Kidney capillary endothelial cell (primary cell): Measurements from ENCODE around the gene CDH6.

Experiments
- DNase-seq: peaks from one replicate; pipeline ENCODE4 v3.0.0-alpha.2; 2018; ENCODE audit warnings: low spot score

Gene CDH6

GRCh38 chr5:31251032-31251431 is 57.5 kb downstream of the CDH6 start:
- DNase-seq, result no peak

- DNase-seq, result no peak
Measured at GRCh38 chr5:31255041-31255440, 61.6 kb downstream of the CDH6 start.

GRCh38 chr5:31268256-31268655 is 74.8 kb downstream of the CDH6 start:
- no peak for DNase-seq

GRCh38 chr5:31268686-31269085 is 75.2 kb downstream of the CDH6 start:
- DNase-seq, result no peak

- no peak for DNase-seq
Measured at GRCh38 chr5:31269259-31269658, 75.8 kb downstream of the CDH6 start.

- DNase-seq, result peak; percentile 11
Measured at GRCh38 chr5:31270396-31270795, 76.9 kb downstream of the CDH6 start.

- DNase-seq, result no peak
Measured at GRCh38 chr5:31271567-31271966, 78.1 kb downstream of the CDH6 start.

GRCh38 chr5:31273161-31273560 is 79.7 kb downstream of the CDH6 start:
- DNase-seq, result no peak

GRCh38 chr5:31273631-31274378 is 80.3 kb downstream of the CDH6 start:
- no peak for DNase-seq

- DNase-seq, result no peak
Measured at GRCh38 chr5:31280210-31280609, 86.7 kb downstream of the CDH6 start.

- no peak for DNase-seq
Measured at GRCh38 chr5:31283326-31283725, 89.8 kb downstream of the CDH6 start.

GRCh38 chr5:31285025-31285424 is 91.5 kb downstream of the CDH6 start:
- no peak for DNase-seq

- DNase-seq, result no peak
Measured at GRCh38 chr5:31287985-31288384, 94.5 kb downstream of the CDH6 start.

- no peak for DNase-seq
Measured at GRCh38 chr5:31289429-31289828, 95.9 kb downstream of the CDH6 start.

GRCh38 chr5:31291323-31291854 is 97.9 kb downstream of the CDH6 start:
- DNase-seq, result no peak

- no peak for DNase-seq
Measured at GRCh38 chr5:31300501-31300900, 107.0 kb downstream of the CDH6 start.

- no peak for DNase-seq
Measured at GRCh38 chr5:31301833-31302232, 108.3 kb downstream of the CDH6 start.

GRCh38 chr5:31303688-31304087 is 110.2 kb downstream of the CDH6 start:
- DNase-seq, result no peak

GRCh38 chr5:31317665-31318064 is 124.2 kb downstream of the CDH6 start:
- no peak for DNase-seq

- DNase-seq, result no peak
Measured at GRCh38 chr5:31319335-31319734, 125.8 kb downstream of the CDH6 start.

GRCh38 chr5:31322946-31323345 is 129.5 kb downstream of the CDH6 start:
- no peak for DNase-seq

GRCh38 chr5:31324842-31325241 is 131.4 kb downstream of the CDH6 start:
- DNase-seq, result no peak

GRCh38 chr5:31328040-31328733 is 134.7 kb downstream of the CDH6 start:
- no peak for DNase-seq
